ENCODE results near the gene SHC2. TPM values are rescaled to one million over a fixed set of nuclear protein-coding genes. Genes with fewer than 3 reads are reported as not detected.
A peak's percentile ranks its signal among the peaks of the same experiment; 100 is the strongest.
"Not testable (repeated sequence)": the region's sequence is repeated elsewhere in the genome, so short reads cannot be mapped to it uniquely, and the experiment has no call there.

SHC2 gene
- total and polyA plus RNA-seq, 2 experiments from 2014 or later: 39.9 to 56.9 TPM

- H3K27ac ChIP-seq: no peak overlapping the region
- no peaks in the 10 kb centered on the region for H3K4me1 ChIP-seq (ENCODE audit: low read depth)
- no peak overlapping the region for H3K4me3 ChIP-seq
- DNase-seq (ENCODE audit: low read depth in 1 of 2, low spot score in 1 of 2): peak in 1 of 2 donors; percentile 47
- H3K27me3 ChIP-seq: no peaks in the 10 kb centered on the region
- no peaks in the 10 kb centered on the region for H3K36me3 ChIP-seq
- no peaks in the 10 kb centered on the region for H3K9me3 ChIP-seq (ENCODE audit: low read depth)
- TF ChIP-seq CTCF (IDR thresholded peaks at IDR 0.05; ENCODE audit: low read depth, low read length): no peak
Measured at GRCh38 chr19:482186-483041, 21.6 kb upstream of the SHC2 start.

GRCh38 chr19:481100-481499 lies 20.3 kb upstream of the SHC2 start:
- H3K9me3 ChIP-seq (ENCODE audit: low read depth); H3K27ac ChIP-seq; H3K27me3 ChIP-seq; H3K4me3 ChIP-seq; H3K36me3 ChIP-seq; H3K4me1 ChIP-seq (ENCODE audit: low read depth); DNase-seq (ENCODE audit: low read depth in 1 of 2, low spot score in 1 of 2): not testable (repeated sequence)

GRCh38 chr19:480016-480855 lies 19.4 kb upstream of the SHC2 start:
- Histone ChIP-seq H3K27me3 (no peaks in the 10 kb centered on the region), H3K4me1 (ENCODE audit: low read depth) (no peaks in the 10 kb centered on the region)

GRCh38 chr19:478976-479375 lies 18.1 kb upstream of the SHC2 start:
- Histone ChIP-seq H3K27me3 (no peaks in the 10 kb centered on the region), H3K4me3 (no peak overlapping the region), H3K9me3 (ENCODE audit: low read depth) (no peaks in the 10 kb centered on the region), H3K4me1 (ENCODE audit: low read depth) (no peaks in the 10 kb centered on the region), H3K27ac (no peak overlapping the region), H3K36me3 (no peaks in the 10 kb centered on the region)
- TF ChIP-seq CTCF (IDR thresholded peaks at IDR 0.05; ENCODE audit: low read depth, low read length): no peak
- no peak for DNase-seq (ENCODE audit: low read depth in 1 of 2, low spot score in 1 of 2)

More at GRCh38 chr19:480016-480855, 19.4 kb upstream of the SHC2 start:
- TF ChIP-seq CTCF (IDR thresholded peaks at IDR 0.05; ENCODE audit: low read depth, low read length): peak; percentile 60
- no peaks in the 10 kb centered on the region for H3K9me3 ChIP-seq (ENCODE audit: low read depth)
- no peak overlapping the region for H3K27ac ChIP-seq
- H3K36me3 ChIP-seq: no peaks in the 10 kb centered on the region
- DNase-seq (ENCODE audit: low read depth in 1 of 2, low spot score in 1 of 2): peak; percentile 58 to 84
- H3K4me3 ChIP-seq: no peak overlapping the region

GRCh38 chr19:478236-478903 lies 17.5 kb upstream of the SHC2 start:
- Histone ChIP-seq H3K4me1 (ENCODE audit: low read depth) (no peaks in the 10 kb centered on the region), H3K27me3 (no peaks in the 10 kb centered on the region), H3K36me3 (no peaks in the 10 kb centered on the region), H3K9me3 (ENCODE audit: low read depth) (no peaks in the 10 kb centered on the region), H3K4me3 (no peak overlapping the region), H3K27ac (no peak overlapping the region)
- no peak for DNase-seq (ENCODE audit: low read depth in 1 of 2, low spot score in 1 of 2)
- no peak for TF ChIP-seq CTCF (IDR thresholded peaks at IDR 0.05; ENCODE audit: low read depth, low read length)

Measured in cardiac muscle cell (in vitro differentiated cells and primary cell).